Measurements from ENCODE around the gene GAB2. TPM values are rescaled to one million over a fixed set of nuclear protein-coding genes. Genes with fewer than 3 reads are reported as not detected.

The GAB2 gene
- polyA plus RNA-seq, 2 of the 4 experiments (the other 2 are of a cell fraction) = 2.8 to 4.7 TPM

GRCh38 chr11:78344094-78344493, 73.5 kb downstream of the GAB2 start:
- TF ChIP-seq RARB (CRISPR knock-in tag; IDR thresholded peaks at IDR 0.05) = no peak
- TF ChIP-seq, protein P1, sequence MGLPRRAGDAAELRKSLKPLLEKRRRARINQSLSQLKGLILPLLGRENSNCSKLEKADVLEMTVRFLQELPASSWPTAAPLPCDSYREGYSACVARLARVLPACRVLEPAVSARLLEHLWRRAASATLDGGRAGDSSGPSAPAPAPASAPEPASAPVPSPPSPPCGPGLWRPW (IDR thresholded peaks at IDR 0.05) = no peak
- TF ChIP-seq, protein P2, sequence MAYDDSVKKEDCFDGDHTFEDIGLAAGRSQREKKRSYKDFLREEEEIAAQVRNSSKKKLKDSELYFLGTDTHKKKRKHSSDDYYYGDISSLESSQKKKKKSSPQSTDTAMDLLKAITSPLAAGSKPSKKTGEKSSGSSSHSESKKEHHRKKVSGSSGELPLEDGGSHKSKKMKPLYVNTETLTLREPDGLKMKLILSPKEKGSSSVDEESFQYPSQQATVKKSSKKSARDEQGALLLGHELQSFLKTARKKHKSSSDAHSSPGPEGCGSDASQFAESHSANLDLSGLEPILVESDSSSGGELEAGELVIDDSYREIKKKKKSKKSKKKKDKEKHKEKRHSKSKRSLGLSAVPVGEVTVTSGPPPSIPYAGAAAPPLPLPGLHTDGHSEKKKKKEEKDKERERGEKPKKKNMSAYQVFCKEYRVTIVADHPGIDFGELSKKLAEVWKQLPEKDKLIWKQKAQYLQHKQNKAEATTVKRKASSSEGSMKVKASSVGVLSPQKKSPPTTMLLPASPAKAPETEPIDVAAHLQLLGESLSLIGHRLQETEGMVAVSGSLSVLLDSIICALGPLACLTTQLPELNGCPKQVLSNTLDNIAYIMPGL (CRISPR knock-in tag; IDR thresholded peaks at IDR 0.05; ENCODE audit: borderline replicate concordance) = no peak
- no peaks in the 10 kb centered on the region for H3K9me3 ChIP-seq
- ATAC-seq = no peak
- no peak for DNase-seq (ENCODE audit: low read depth in 1 of 2, low spot score in 1 of 2)
- no peak overlapping the region for H3K27ac ChIP-seq
- H3K4me3 ChIP-seq = no peak overlapping the region
- H3K4me2 ChIP-seq = no peak overlapping the region
- ChIA-PET CTCF (interaction anchor here (1.4 kb wide), 1 partner anchor 220 kb away, joined by 3 read pairs; no protein-coding TSS in a partner anchor), POLR2A (no interaction called here)
- WGBS (ENCODE audit: missing lambda C conversion rate) = 85% methylated on average over 1 of the region's 1 CpG
- H3K4me1 ChIP-seq = peaks cover 18% of the 10 kb centered on the region
- no peak for FAIRE-seq

- Histone ChIP-seq H3K4me3 (no peak overlapping the region), H3K27ac (no peak overlapping the region), H3K4me1 (peaks cover 18% of the 10 kb centered on the region), H3K9me3 (no peaks in the 10 kb centered on the region), H3K4me2 (no peak overlapping the region)
- no peak for ATAC-seq
- ChIA-PET POLR2A (no interaction called here), CTCF (interaction anchor here (1.4 kb wide), 1 partner anchor 12 kb away, joined by 4 read pairs; no protein-coding TSS in a partner anchor)
- FAIRE-seq = no peak
- no peak for TF ChIP-seq REST (IDR thresholded peaks at IDR 0.05)
- TF ChIP-seq RNF2 (IDR thresholded peaks at IDR 0.05; ENCODE audit: borderline replicate concordance, low read depth) = no peak
- no peak for TF ChIP-seq MYC (IDR thresholded peaks at IDR 0.05; ENCODE audit: borderline replicate concordance, low read length)
- TF ChIP-seq, protein P2 (CRISPR knock-in tag; IDR thresholded peaks at IDR 0.05; ENCODE audit: borderline replicate concordance) = no peak
- TF ChIP-seq, protein P3, sequence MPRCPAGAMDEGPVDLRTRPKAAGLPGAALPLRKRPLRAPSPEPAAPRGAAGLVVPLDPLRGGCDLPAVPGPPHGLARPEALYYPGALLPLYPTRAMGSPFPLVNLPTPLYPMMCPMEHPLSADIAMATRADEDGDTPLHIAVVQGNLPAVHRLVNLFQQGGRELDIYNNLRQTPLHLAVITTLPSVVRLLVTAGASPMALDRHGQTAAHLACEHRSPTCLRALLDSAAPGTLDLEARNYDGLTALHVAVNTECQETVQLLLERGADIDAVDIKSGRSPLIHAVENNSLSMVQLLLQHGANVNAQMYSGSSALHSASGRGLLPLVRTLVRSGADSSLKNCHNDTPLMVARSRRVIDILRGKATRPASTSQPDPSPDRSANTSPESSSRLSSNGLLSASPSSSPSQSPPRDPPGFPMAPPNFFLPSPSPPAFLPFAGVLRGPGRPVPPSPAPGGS (IDR thresholded peaks at IDR 0.05) = no peak
- no peak for TF ChIP-seq CBX8 (IDR thresholded peaks at IDR 0.05)
- TF ChIP-seq PHF8 (IDR thresholded peaks at IDR 0.05; ENCODE audit: borderline replicate concordance, low read depth) = no peak
- no peak for TF ChIP-seq POLR2A (IDR thresholded peaks at IDR 0.05; ENCODE audit: low read length)
- no peak for TF ChIP-seq EHF (CRISPR knock-in tag; IDR thresholded peaks at IDR 0.05)
- TF ChIP-seq EHMT2 (IDR thresholded peaks at IDR 0.05; ENCODE audit: low read depth) = no peak
- TF ChIP-seq KDM1A (IDR thresholded peaks at IDR 0.05; ENCODE audit: low read depth) = no peak
- no peak for TF ChIP-seq RARB (CRISPR knock-in tag; IDR thresholded peaks at IDR 0.05)
- TF ChIP-seq TFCP2L1 (CRISPR knock-in tag; IDR thresholded peaks at IDR 0.05) = no peak
- TF ChIP-seq FOXS1 (CRISPR knock-in tag; IDR thresholded peaks at IDR 0.05) = no peak
- no peak for TF ChIP-seq RCOR1 (IDR thresholded peaks at IDR 0.05; ENCODE audit: low read depth, low read length)
- no peak for TF ChIP-seq HDAC2 (IDR thresholded peaks at IDR 0.05)
- no peak for DNase-seq (ENCODE audit: low read depth in 1 of 2, low spot score in 1 of 2)
- WGBS (ENCODE audit: missing lambda C conversion rate) = 93% methylated on average over 2 of the region's 2 CpGs
Measured at GRCh38 chr11:78343303-78343702, 74.3 kb downstream of the GAB2 start.
